IMR-90 (cell line): ENCODE results near the gene BOD1. TPM values are rescaled to one million over a fixed set of nuclear protein-coding genes. Genes with fewer than 3 reads are reported as not detected.

ENCODE experiments used
- ATAC-seq: fragments of 200-7000 bp; cut with Tn5 transposase; 2 replicates; pipeline ENCODE4 v1.9.1; 2020; ENCODE audit warnings: low read depth, mild to moderate bottlenecking, moderate library complexity
- BruUV-seq: library from RNA; stranded (reverse); fragments of 400-500 nt; replicated peaks from 2 replicates; lab custom pipeline; 2021; lab: Mats Ljungman, UMichigan
- CTCF ChIA-PET: fragments of 300-600 bp; formaldehyde crosslinking; extraction: SDS; loops from one replicate; lab custom pipeline; 2021; ENCODE audit warnings: antibody characterized with exemption; lab: Yijun Ruan, JAX
- POLR2A ChIA-PET: fragments of 300-600 bp; sonication (Branson Sonifier 250); formaldehyde crosslinking; loops from one replicate; lab custom pipeline; 2022; ENCODE audit warnings: antibody characterized with exemption; ENCODE audit not compliant: unreplicated experiment; lab: Charles Lee
- DNase-seq: peaks from one replicate; pipeline ENCODE4 v3.0.0; 2013
- H2AFZ ChIP-seq: replicated peaks from 2 replicates; pipeline ENCODE3; 2013; ENCODE audit warnings: low read length, mild to moderate bottlenecking; ENCODE audit not compliant: poor library complexity
- H2AK5ac ChIP-seq: 2 replicates; pipeline ENCODE4 v1.6.1; 2013; ENCODE audit warnings: low read depth, low read length, inconsistent platforms
- H2AK9ac ChIP-seq: replicated peaks from 2 replicates; pipeline ENCODE3; 2013; ENCODE audit warnings: mild to moderate bottlenecking, low read depth, low read length, moderate library complexity; ENCODE audit not compliant: poor library complexity
- H2BK120ac ChIP-seq: 2 replicates; pipeline ENCODE4 v1.6.1; 2013; ENCODE audit warnings: low read depth, low read length, inconsistent platforms
- H2BK15ac ChIP-seq: 3 replicates; pipeline ENCODE4 v1.6.1; 2013; ENCODE audit warnings: low read depth, low read length, inconsistent platforms
- H2BK20ac ChIP-seq: 2 replicates; pipeline ENCODE4 v1.6.1; 2013; ENCODE audit warnings: low read depth, mild to moderate bottlenecking, inconsistent platforms, low read length, moderate library complexity
- H2BK5ac ChIP-seq: 2 replicates; pipeline ENCODE4 v1.6.1; 2013; ENCODE audit warnings: mild to moderate bottlenecking, low read depth, low read length, inconsistent platforms; ENCODE audit not compliant: poor library complexity, severe bottlenecking
- H3K14ac ChIP-seq: replicated peaks from 2 replicates; pipeline ENCODE4 v1.6.1; 2013; ENCODE audit warnings: low read depth, low read length, inconsistent platforms
- H3K18ac ChIP-seq: 2 replicates; pipeline ENCODE4 v1.6.1; 2013; ENCODE audit warnings: low read depth, low read length, control low read depth
- H3K23ac ChIP-seq: 2 replicates; pipeline ENCODE4 v1.6.1; 2013; ENCODE audit warnings: low read depth, low read length, inconsistent platforms
- H3K27ac ChIP-seq: 2 replicates; pipeline ENCODE4 v1.5.1; 2013; ENCODE audit warnings: mild to moderate bottlenecking, control low read depth, low read length; ENCODE audit not compliant: insufficient read depth
- H3K27me3 ChIP-seq: 2 replicates; pipeline ENCODE4 v1.6.1; 2013; ENCODE audit warnings: low read length; ENCODE audit not compliant: control insufficient read depth, insufficient read depth
- H3K36me3 ChIP-seq: 2 replicates; pipeline ENCODE4 v1.6.1; 2013; ENCODE audit warnings: low read length, mixed read lengths; ENCODE audit not compliant: control insufficient read depth, insufficient read depth
- H3K4ac ChIP-seq: 2 replicates; pipeline ENCODE4 v1.6.1; 2013; ENCODE audit warnings: low read depth, low read length, inconsistent platforms
- H3K4me1 ChIP-seq: 2 replicates; pipeline ENCODE4 v1.6.1; 2013; ENCODE audit warnings: low read length, mixed read lengths; ENCODE audit not compliant: control insufficient read depth, insufficient read depth
- H3K4me2 ChIP-seq: 2 replicates; pipeline ENCODE4 v1.6.1; 2013; ENCODE audit warnings: low read depth, mild to moderate bottlenecking, control low read depth, low read length, moderate library complexity
- H3K4me3 ChIP-seq: 2 replicates; pipeline ENCODE4 v1.5.1; 2013; ENCODE audit warnings: low read depth, mild to moderate bottlenecking, control low read depth, low read length, moderate library complexity; ENCODE audit not compliant: insufficient read depth
- H3K56ac ChIP-seq: 2 replicates; pipeline ENCODE4 v1.6.1; 2013; ENCODE audit warnings: low read length, inconsistent platforms; ENCODE audit not compliant: insufficient read depth; ENCODE audit errors: extremely low read depth
- H3K79me1 ChIP-seq, 2 experiments: 2 replicates each; pipeline ENCODE4 v1.6.1; 2013; ENCODE audit warnings: low read length in 2 of 2, inconsistent platforms in 1 of 2, low read depth in 1 of 2
- H3K9ac ChIP-seq: 2 replicates; pipeline ENCODE4 v1.6.1; 2013; ENCODE audit warnings: low read depth, low read length, control low read depth
- H3K9me1 ChIP-seq: 2 replicates; pipeline ENCODE4 v1.6.1; 2013; ENCODE audit warnings: low read length, inconsistent platforms; ENCODE audit not compliant: insufficient read depth
- H3K9me3 ChIP-seq: 2 replicates; pipeline ENCODE4 v1.6.1; 2013; ENCODE audit warnings: low read length; ENCODE audit not compliant: control insufficient read depth, insufficient read depth
- H4K20me1 ChIP-seq: 2 replicates; pipeline ENCODE4 v1.6.1; 2013; ENCODE audit warnings: low read length, inconsistent platforms; ENCODE audit not compliant: insufficient read depth
- H4K5ac ChIP-seq: 2 replicates; pipeline ENCODE4 v1.6.1; 2013; ENCODE audit warnings: mild to moderate bottlenecking, low read depth, low read length, control low read depth
- H4K8ac ChIP-seq, 2 experiments: 2 replicates each; pipeline ENCODE4 v1.6.1; 2013; ENCODE audit warnings: low read depth in 2 of 2, low read length in 2 of 2, control low read depth in 1 of 2, inconsistent platforms in 1 of 2
- H4K91ac ChIP-seq: 2 replicates; pipeline ENCODE4 v1.6.1; 2013; ENCODE audit warnings: low read depth, low read length, inconsistent platforms; ENCODE audit not compliant: insufficient read depth
- CHD1 ChIP-seq: IDR thresholded peaks from 2 replicates; pipeline ENCODE4 v1.6.1; 2012; ENCODE audit warnings: low read depth, low read length, improper control_type of control experiment
- CTCF ChIP-seq: conservative IDR thresholded peaks from 2 replicates; pipeline ENCODE4 v1.5.1; 2012; ENCODE audit warnings: mild to moderate bottlenecking, low read depth, low read length, improper control_type of control experiment
- FOS ChIP-seq: fragments of 150-350 bp; IDR thresholded peaks from 2 replicates; pipeline ENCODE4 v1.6.1; 2016; ENCODE audit warnings: low read depth, low read length
- MAFK ChIP-seq: IDR thresholded peaks from 2 replicates; pipeline ENCODE4 v1.6.1; 2012; ENCODE audit warnings: low read depth, low read length, improper control_type of control experiment
- MAZ ChIP-seq: IDR thresholded peaks from 2 replicates; pipeline ENCODE4 v1.6.1; 2012; ENCODE audit warnings: low read depth, mild to moderate bottlenecking, low read length, improper control_type of control experiment, moderate library complexity, borderline replicate concordance
- MXI1 ChIP-seq: IDR thresholded peaks from 2 replicates; pipeline ENCODE4 v1.6.1; 2012; ENCODE audit warnings: low read depth, mild to moderate bottlenecking, low read length, moderate library complexity, borderline replicate concordance
- POLR2A ChIP-seq: IDR thresholded peaks from 2 replicates; pipeline ENCODE4 v1.6.1; 2012; ENCODE audit warnings: mild to moderate bottlenecking, low read depth, low read length
- RCOR1 ChIP-seq: IDR thresholded peaks from 2 replicates; pipeline ENCODE4 v1.6.1; 2012; ENCODE audit warnings: mild to moderate bottlenecking, low read length, improper control_type of control experiment; ENCODE audit not compliant: insufficient replicate concordance
- SMC3 ChIP-seq: fragments of 150-350 bp; IDR thresholded peaks from 2 replicates; pipeline ENCODE4 v1.6.1; 2016; ENCODE audit warnings: low read depth, mild to moderate bottlenecking, antibody characterized with exemption, low read length, moderate library complexity
- WGBS, 2 experiments: methylation state at CpG; one replicate each; pipeline versions ENCODE4 v1.1.5 to v1.1.7; 2013; ENCODE audit warnings: missing lambda C conversion rate in 2 of 2; ENCODE audit not compliant: insufficient read length in 1 of 2; ENCODE audit errors: extremely low coverage in 2 of 2; 5-methylcytosine and 5-hydroxymethylcytosine counted together
- dilution Hi-C: fragments of 300-500 bp; cut with HindIII; formaldehyde crosslinking; loops from one replicate; pipeline ENCODE4 v1.14.3; 2018; ENCODE audit warnings: low sequenced_read_pairs; ENCODE audit not compliant: unreplicated experiment
- in situ Hi-C: fragments of 300-500 bp; cut with MboI; formaldehyde crosslinking; loops from 3 replicates; pipeline ENCODE4 v1.14.3; 2019; ENCODE audit warnings: low sequenced_read_pairs, inconsistent platforms, mixed read lengths
- intact Hi-C: fragments of 100-400 bp; cut with micrococcal nuclease; formaldehyde crosslinking; loops from 2 replicates; pipeline ENCODE4 v1.10.0; 2022
- polyA plus RNA-seq, 3 experiments: library from polyadenylated mRNA; depleted of rRNA; stranded (reverse); fragments of >200 nt; gene quantifications; 2 replicates each; pipeline ENCODE4 v1.2.3, GENCODE V29; 2012; ENCODE audit warnings: low replicate concordance in 1 of 3
- total RNA-seq: library from RNA; depleted of rRNA; stranded (reverse); fragments of >200 nt; gene quantifications from 2 replicates; pipeline ENCODE4 v1.2.3, GENCODE V29; 2012
- TF ChIP-seq, protein P1 (sequence below): fragments of 150-350 bp; IDR thresholded peaks from 2 replicates; pipeline ENCODE4 v1.6.1; 2016; ENCODE audit warnings: low read depth, mild to moderate bottlenecking, low read length, moderate library complexity, borderline replicate concordance
- TF ChIP-seq, protein P2 (sequence below): fragments of 150-350 bp; IDR thresholded peaks from 2 replicates; pipeline ENCODE4 v1.6.1; 2017; ENCODE audit warnings: mild to moderate bottlenecking, antibody characterized with exemption, low read length, low read depth

The BOD1 gene
- total and polyA plus RNA-seq, 2 of the 4 experiments (the other 2 are of a cell fraction) = 57.9 to 71.7 TPM

DNA sequence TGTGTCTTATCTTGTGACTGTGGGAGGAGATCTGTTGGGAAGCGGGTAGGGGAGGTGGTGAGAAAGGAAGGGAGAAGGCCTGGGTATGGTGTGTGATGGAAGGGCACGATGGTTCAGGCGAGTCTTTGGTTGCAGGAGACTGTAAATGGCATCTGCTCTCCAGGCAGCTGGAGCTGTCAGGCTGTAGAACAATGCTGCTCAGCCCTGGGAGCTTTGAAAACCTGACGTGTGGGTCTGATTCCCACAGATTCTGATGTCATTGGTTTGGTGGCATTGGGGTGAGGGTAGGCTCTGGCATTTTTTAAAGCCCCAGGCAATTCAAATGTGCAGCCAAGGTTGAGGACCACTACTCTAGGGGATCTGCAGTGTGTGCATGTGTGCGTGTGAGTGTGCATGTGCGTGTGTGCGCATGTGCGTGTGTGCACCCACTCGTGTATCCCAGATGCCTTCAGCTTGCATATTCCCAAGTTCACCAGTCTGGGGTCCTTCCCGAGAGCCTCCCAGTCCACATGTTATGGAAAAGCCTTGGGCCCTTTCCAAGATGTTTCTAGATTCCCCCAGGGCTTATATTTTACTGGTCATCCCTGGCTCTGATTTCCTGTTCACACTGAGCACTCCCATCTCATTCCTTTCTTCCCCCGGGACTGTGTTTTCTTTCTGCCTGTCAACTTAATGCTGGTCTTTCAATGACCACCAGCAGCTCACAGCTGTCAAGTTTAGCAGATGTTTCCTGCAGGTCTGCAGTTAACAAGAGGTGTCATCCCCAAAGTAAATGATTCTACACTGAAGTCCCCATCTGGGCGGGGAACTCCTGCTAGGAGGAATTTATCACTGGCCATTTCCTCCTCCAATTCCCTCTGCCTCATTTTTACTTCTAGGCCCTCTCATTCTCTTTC lies 34.0 kb downstream of the BOD1 start:
- H3K23ac ChIP-seq = no peak overlapping the region
- peak overlapping the region in 1 of 2 experiments; percentile 47; a peak in 1 of 4 replicates for H4K8ac ChIP-seq
- H2BK120ac ChIP-seq = peak overlapping the region; percentile 26; the same call in 1 of the 2 replicates
- intact Hi-C loops = no loop called here
- H3K18ac ChIP-seq = no peak overlapping the region; the same call in 1 of the 2 replicates
- CTCF ChIA-PET = interaction anchor here (0.5 to 1.6 kb wide), 9 partner anchors 9 to 291 kb away, joined by 3 to 4 read pairs (median 3); no protein-coding TSS in a partner anchor
- H3K4me2 ChIP-seq = no peak overlapping the region
- no peak overlapping the region for H3K56ac ChIP-seq
- TF ChIP-seq POLR2A (no peak), CHD1 (no peak), FOS (no peak), MAZ (no peak), MXI1 (no peak), SMC3 (no peak), MAFK (no peak), CTCF (no peak), RCOR1 (no peak)
- TF ChIP-seq, protein P1, sequence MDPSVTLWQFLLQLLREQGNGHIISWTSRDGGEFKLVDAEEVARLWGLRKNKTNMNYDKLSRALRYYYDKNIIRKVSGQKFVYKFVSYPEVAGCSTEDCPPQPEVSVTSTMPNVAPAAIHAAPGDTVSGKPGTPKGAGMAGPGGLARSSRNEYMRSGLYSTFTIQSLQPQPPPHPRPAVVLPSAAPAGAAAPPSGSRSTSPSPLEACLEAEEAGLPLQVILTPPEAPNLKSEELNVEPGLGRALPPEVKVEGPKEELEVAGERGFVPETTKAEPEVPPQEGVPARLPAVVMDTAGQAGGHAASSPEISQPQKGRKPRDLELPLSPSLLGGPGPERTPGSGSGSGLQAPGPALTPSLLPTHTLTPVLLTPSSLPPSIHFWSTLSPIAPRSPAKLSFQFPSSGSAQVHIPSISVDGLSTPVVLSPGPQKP = no peak
- TF ChIP-seq, protein P2, sequence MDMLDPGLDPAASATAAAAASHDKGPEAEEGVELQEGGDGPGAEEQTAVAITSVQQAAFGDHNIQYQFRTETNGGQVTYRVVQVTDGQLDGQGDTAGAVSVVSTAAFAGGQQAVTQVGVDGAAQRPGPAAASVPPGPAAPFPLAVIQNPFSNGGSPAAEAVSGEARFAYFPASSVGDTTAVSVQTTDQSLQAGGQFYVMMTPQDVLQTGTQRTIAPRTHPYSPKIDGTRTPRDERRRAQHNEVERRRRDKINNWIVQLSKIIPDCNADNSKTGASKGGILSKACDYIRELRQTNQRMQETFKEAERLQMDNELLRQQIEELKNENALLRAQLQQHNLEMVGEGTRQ = no peak
- no peaks in the 10 kb centered on the region for H3K27me3 ChIP-seq
- DNase-seq (peak; percentile 36), ATAC-seq (peak; percentile 67)
- H2AK9ac ChIP-seq = peak overlapping the region; percentile 48
- peak overlapping the region; percentile 56; the same call in 1 of the 2 replicates for H3K27ac ChIP-seq
- POLR2A ChIA-PET = interaction anchor here (0.5 kb wide), 1 partner anchor 105 kb away, joined by 4 read pairs; no protein-coding TSS in a partner anchor
- no peaks in the 10 kb centered on the region for H3K36me3 ChIP-seq
- WGBS, 2 experiments = 74% methylated on average over 5 of the region's 12 CpGs; no CpG with 5 or more reads in 1 of the 2 experiments
- no TSS peak for BruUV-seq
- H2AK5ac ChIP-seq = peak overlapping the region; percentile 71
- no peak overlapping the region; the same call in 1 of the 2 replicates for H3K9ac ChIP-seq
- peaks cover 7% of the 10 kb centered on the region for H3K9me3 ChIP-seq
- dilution Hi-C loops = no loop called here
- H3K4me1 ChIP-seq = peaks cover 11% of the 10 kb centered on the region; the same call in 1 of the 2 replicates
- H2AFZ ChIP-seq = peak overlapping the region; percentile 75
- no peak overlapping the region for H2BK5ac ChIP-seq
- peak overlapping the region; percentile 52 for H3K4ac ChIP-seq
- H4K5ac ChIP-seq = no peak overlapping the region; the same call in 1 of the 2 replicates
- in situ Hi-C loops = loop anchor here (25.0 kb wide), 2 partner anchors 420 to 870 kb away; no protein-coding TSS in a partner anchor
- H3K9me1 ChIP-seq = peaks cover 8% of the 10 kb centered on the region; the same call in 1 of the 2 replicates
- H3K4me3 ChIP-seq = no peak overlapping the region
- peak overlapping the region; percentile 59 for H4K91ac ChIP-seq
- no peak overlapping the region for H2BK15ac ChIP-seq
- no peaks in the 10 kb centered on the region for H3K79me1 ChIP-seq
- H2BK20ac ChIP-seq = peak overlapping the region; percentile 47
- H3K14ac ChIP-seq = peak overlapping the region; percentile 77
- H4K20me1 ChIP-seq = no peaks in the 10 kb centered on the region
